OCI-LY3 (cell line): Measurements from ENCODE around the gene BIN2.

Source experiments
- CTCF ChIP-seq: fragments of 200-600, 300-600 bp; sonication (generic); IDR thresholded peaks from 2 replicates; pipeline ENCODE4 v1.5.1; 2014; ENCODE audit warnings: antibody characterized with exemption, low read length, low read depth
- EZH2phosphoT487 ChIP-seq: fragments of 200-600 bp; shearing (Covaris generic); IDR thresholded peaks from 2 replicates; pipeline ENCODE4 v1.6.1; 2018; ENCODE audit warnings: antibody characterized with exemption, mixed run types, low read depth

- TF ChIP-seq CTCF (no peak), EZH2phosphoT487 (no peak)
Measured at GRCh38 chr12:51295651-51296050, 28.3 kb downstream of the BIN2 start.
